ENCODE data around the gene C9orf50. TPM values are rescaled to one million over a fixed set of nuclear protein-coding genes. Genes with fewer than 3 reads are reported as not detected.

C9orf50 gene
- total RNA-seq, 1 donor = 0.36 TPM

GRCh38 chr9:129650680-129651235, 29.9 kb upstream of the C9orf50 start:
- Histone ChIP-seq H2AFZ (ENCODE audit: low read length) (no peak overlapping the region), H3K4me3 (ENCODE audit: insufficient read depth, low read length) (no peak overlapping the region), H3K79me2 (ENCODE audit: insufficient read depth, low read length) (no peaks in the 10 kb centered on the region), H4K20me1 (ENCODE audit: insufficient read depth, low read length) (no peaks in the 10 kb centered on the region), H3K4me1 (ENCODE audit: insufficient read depth, low read length) (peaks cover 16% of the 10 kb centered on the region), H3K27ac (ENCODE audit: low read depth, low read length) (no peak overlapping the region), H3K4me2 (ENCODE audit: insufficient read depth, low read length) (no peak overlapping the region), H3K27me3 (ENCODE audit: insufficient read depth, low read length) (peaks cover 6% of the 10 kb centered on the region), H3K36me3 (ENCODE audit: insufficient read depth, low read length) (no peaks in the 10 kb centered on the region), H3K9me3 (ENCODE audit: low read depth, low read length) (no peaks in the 10 kb centered on the region)
- no peak for TF ChIP-seq CTCF (IDR thresholded peaks at IDR 0.05; ENCODE audit: extremely low read depth, low read depth, low read length)
- DNase-seq (ENCODE audit: insufficient read length, low spot score, missing footprints) = peak; percentile 92

DNA sequence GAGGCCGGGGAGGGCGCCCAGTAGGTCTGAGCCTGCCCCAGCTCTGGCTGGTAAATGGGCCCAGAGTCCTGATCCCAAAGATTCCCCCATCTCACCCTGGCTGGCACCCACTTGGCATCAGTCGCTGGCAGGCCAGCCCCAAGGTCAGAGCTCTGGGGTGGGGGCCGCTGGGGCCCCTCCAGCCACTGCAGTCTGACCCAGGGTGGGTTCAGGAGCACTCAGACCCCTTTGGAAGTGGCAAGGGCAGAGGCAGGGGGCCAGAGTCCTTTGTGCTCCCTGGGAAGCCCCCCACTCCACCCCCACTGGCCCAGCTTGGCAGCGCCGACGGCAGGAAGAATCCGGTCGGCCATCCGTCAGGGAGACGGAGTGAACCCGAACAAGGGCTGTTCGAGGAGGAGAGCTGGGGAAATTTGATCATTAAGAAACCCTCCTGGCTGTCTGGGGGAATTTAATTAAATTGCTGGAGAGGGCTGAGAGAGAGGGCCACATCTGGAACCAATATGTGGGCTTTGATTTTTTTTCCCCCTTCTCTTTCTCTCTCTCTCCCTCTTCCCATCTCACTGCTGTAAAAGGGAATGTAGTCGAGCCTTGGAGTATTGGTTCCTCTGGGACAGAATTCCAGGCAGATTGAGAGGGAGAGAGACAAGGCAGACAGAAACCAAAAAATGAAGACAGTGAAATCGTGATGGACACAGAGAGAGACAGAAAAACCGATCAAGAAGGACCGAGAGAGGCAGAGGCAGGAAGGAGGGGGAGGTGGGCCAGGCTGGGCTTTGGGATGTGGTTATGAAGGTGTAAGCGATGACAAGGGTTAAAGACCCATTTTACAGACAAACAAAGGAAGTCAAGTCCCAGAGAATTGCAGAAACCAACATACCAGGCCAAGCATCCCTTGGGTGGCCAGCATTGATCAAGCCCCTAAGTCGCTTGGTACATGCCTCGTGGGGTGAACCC, 29.1 kb upstream of the C9orf50 start:
- TF ChIP-seq CTCF (IDR thresholded peaks at IDR 0.05; ENCODE audit: extremely low read depth, low read depth, low read length) = no peak
- Histone ChIP-seq H3K4me2 (ENCODE audit: insufficient read depth, low read length) (no peak overlapping the region), H3K27me3 (ENCODE audit: insufficient read depth, low read length) (no peaks in the 10 kb centered on the region), H4K20me1 (ENCODE audit: insufficient read depth, low read length) (no peaks in the 10 kb centered on the region), H3K36me3 (ENCODE audit: insufficient read depth, low read length) (no peaks in the 10 kb centered on the region), H3K4me3 (ENCODE audit: insufficient read depth, low read length) (no peak overlapping the region), H2AFZ (ENCODE audit: low read length) (no peak overlapping the region), H3K9me3 (ENCODE audit: low read depth, low read length) (no peaks in the 10 kb centered on the region), H3K4me1 (ENCODE audit: insufficient read depth, low read length) (peaks cover 16% of the 10 kb centered on the region), H3K79me2 (ENCODE audit: insufficient read depth, low read length) (no peaks in the 10 kb centered on the region), H3K27ac (ENCODE audit: low read depth, low read length) (no peak overlapping the region)
- DNase-seq (ENCODE audit: insufficient read length, low spot score, missing footprints) = no peak

DNA sequence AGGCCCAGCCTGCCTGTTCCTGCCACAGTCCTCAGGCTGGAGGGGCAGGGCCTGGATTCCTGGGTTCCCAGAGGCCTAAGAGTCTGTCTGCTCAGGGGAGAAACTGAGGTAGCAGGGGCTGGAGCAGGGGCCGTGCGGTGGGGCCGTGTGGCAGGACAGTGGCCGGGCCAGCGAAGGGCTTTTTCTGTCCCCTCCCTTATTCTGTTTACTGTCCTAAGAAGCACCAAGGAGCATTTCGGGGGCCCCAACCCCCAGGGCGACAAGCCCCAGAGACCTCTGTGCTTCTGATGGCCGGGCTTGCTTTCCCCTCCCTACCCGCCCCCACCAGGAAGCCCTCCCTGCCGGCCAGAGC, 27.8 kb upstream of the C9orf50 start:
- Histone ChIP-seq H3K27me3 (ENCODE audit: insufficient read depth, low read length) (no peaks in the 10 kb centered on the region), H2AFZ (ENCODE audit: low read length) (no peak overlapping the region), H3K9me3 (ENCODE audit: low read depth, low read length) (no peaks in the 10 kb centered on the region), H3K36me3 (ENCODE audit: insufficient read depth, low read length) (no peaks in the 10 kb centered on the region), H4K20me1 (ENCODE audit: insufficient read depth, low read length) (no peaks in the 10 kb centered on the region), H3K4me3 (ENCODE audit: insufficient read depth, low read length) (no peak overlapping the region), H3K4me2 (ENCODE audit: insufficient read depth, low read length) (peak overlapping the region; percentile 43), H3K27ac (ENCODE audit: low read depth, low read length) (no peak overlapping the region), H3K4me1 (ENCODE audit: insufficient read depth, low read length) (peaks cover 16% of the 10 kb centered on the region), H3K79me2 (ENCODE audit: insufficient read depth, low read length) (no peaks in the 10 kb centered on the region)
- no peak for DNase-seq (ENCODE audit: insufficient read length, low spot score, missing footprints)
- TF ChIP-seq CTCF (IDR thresholded peaks at IDR 0.05; ENCODE audit: extremely low read depth, low read depth, low read length) = no peak

DNA sequence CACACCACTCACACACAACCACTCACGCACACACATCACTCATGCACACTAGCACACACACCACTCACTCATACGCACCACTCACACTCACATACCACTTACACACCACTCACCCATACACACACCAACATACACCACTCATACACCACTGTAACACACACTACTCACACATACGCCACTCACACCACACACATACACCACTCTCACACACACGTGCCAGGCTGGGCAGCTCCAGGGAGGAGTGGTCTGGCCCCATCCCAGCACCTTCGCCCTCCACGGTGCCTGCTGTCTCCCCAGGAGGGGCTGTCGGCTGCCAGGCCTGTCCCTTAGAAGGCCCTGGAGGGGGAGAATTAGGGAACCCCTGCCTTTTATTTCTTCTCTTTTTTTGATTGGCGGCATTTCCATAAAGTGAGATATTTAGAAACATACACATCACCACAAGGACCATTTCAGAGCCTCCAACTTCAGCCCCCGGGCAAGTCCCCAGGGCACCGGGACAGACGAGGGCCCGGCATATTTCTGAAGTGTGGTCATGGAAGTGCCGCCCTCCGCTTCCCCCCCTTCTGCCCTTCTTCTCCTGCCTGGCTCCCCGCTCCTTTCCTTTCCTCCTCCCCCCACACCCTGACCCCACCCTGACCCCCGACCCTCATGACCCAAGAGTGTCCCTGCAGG, 27.3 kb upstream of the C9orf50 start:
- peak; percentile 86 for DNase-seq (ENCODE audit: insufficient read length, low spot score, missing footprints)
- H3K27ac ChIP-seq (ENCODE audit: low read depth, low read length) = no peak overlapping the region
- H3K4me3 ChIP-seq (ENCODE audit: insufficient read depth, low read length) = no peak overlapping the region
- no peaks in the 10 kb centered on the region for H4K20me1 ChIP-seq (ENCODE audit: insufficient read depth, low read length)
- peak overlapping the region; percentile 81 for H2AFZ ChIP-seq (ENCODE audit: low read length)
- peaks cover 16% of the 10 kb centered on the region for H3K4me1 ChIP-seq (ENCODE audit: insufficient read depth, low read length)
- H3K79me2 ChIP-seq (ENCODE audit: insufficient read depth, low read length) = no peaks in the 10 kb centered on the region
- H3K9me3 ChIP-seq (ENCODE audit: low read depth, low read length) = no peaks in the 10 kb centered on the region
- TF ChIP-seq CTCF (IDR thresholded peaks at IDR 0.05; ENCODE audit: extremely low read depth, low read depth, low read length) = no peak
- H3K27me3 ChIP-seq (ENCODE audit: insufficient read depth, low read length) = no peaks in the 10 kb centered on the region
- H3K4me2 ChIP-seq (ENCODE audit: insufficient read depth, low read length) = peak overlapping the region; percentile 43
- no peaks in the 10 kb centered on the region for H3K36me3 ChIP-seq (ENCODE audit: insufficient read depth, low read length)
